Keratinocyte (primary cell): ENCODE measurements around the gene SUN1. TPM values are rescaled to one million over a fixed set of nuclear protein-coding genes. Genes with fewer than 3 reads are reported as not detected.
"Not testable (repeated sequence)": the region's sequence is repeated elsewhere in the genome, so short reads cannot be mapped to it uniquely, and the experiment has no call there.

Experiments used
- DNase-seq: peaks from one replicate; pipeline ENCODE4 v3.0.0-alpha.2; 2011; ENCODE audit warnings: low read depth, missing footprints, low spot score
- FAIRE-seq: peaks from 2 replicates; lab custom pipeline; 2011; peaks lifted over from hg19 to GRCh38; lab: Jason Lieb, UNC
- H2AFZ ChIP-seq: 2 replicates; pipeline ENCODE4 v1.6.0; 2012; ENCODE audit warnings: low read length, control low read depth, inconsistent platforms; ENCODE audit not compliant: control insufficient read depth
- H3K27ac ChIP-seq: 2 replicates; pipeline ENCODE4 v1.5.1; 2011; ENCODE audit warnings: low read length; ENCODE audit not compliant: control insufficient read depth, insufficient read depth
- H3K27me3 ChIP-seq: 3 replicates; pipeline ENCODE4 v1.6.0; 2011; ENCODE audit warnings: low read length; ENCODE audit not compliant: control insufficient read depth, insufficient read depth; ENCODE audit errors: extremely low read depth
- H3K36me3 ChIP-seq, 2 experiments: 2 replicates in 1 of 2; 3 replicates in 1 of 2; pipeline ENCODE4 v1.5.1; 2011; ENCODE audit warnings: low read length in 2 of 2, mild to moderate bottlenecking in 1 of 2; ENCODE audit not compliant: control insufficient read depth in 2 of 2, insufficient read depth in 2 of 2; ENCODE audit errors: extremely low read depth in 1 of 2
- H3K4me1 ChIP-seq: 3 replicates; pipeline ENCODE4 v1.5.1; 2011; ENCODE audit warnings: low read length; ENCODE audit not compliant: control insufficient read depth, insufficient read depth; ENCODE audit errors: extremely low read depth
- H3K4me2 ChIP-seq: 3 replicates; pipeline ENCODE4 v1.6.0; 2011; ENCODE audit warnings: low read depth, low read length; ENCODE audit not compliant: control insufficient read depth, insufficient read depth; ENCODE audit errors: extremely low read depth
- H3K4me3 ChIP-seq, 3 experiments: fragments of 200-600 bp in 1 of 3; sonication (generic) in 1 of 3; 2 replicates in 2 of 3; 3 replicates in 1 of 3; pipeline ENCODE4 v1.5.1; 2011 to 2016; ENCODE audit warnings: low read length in 3 of 3, mild to moderate bottlenecking in 3 of 3, control low read depth in 2 of 3, inconsistent platforms in 1 of 3, low read depth in 1 of 3, mixed read lengths in 1 of 3, mixed run types in 1 of 3, moderate library complexity in 1 of 3; ENCODE audit not compliant: control insufficient read depth in 2 of 3, insufficient read depth in 2 of 3; ENCODE audit errors: extremely low read depth in 1 of 3
- H3K79me2 ChIP-seq: 2 replicates; pipeline ENCODE4 v1.6.0; 2012; ENCODE audit warnings: low read length; ENCODE audit not compliant: control insufficient read depth, insufficient read depth
- H3K9ac ChIP-seq: 3 replicates; pipeline ENCODE4 v1.6.0; 2011; ENCODE audit warnings: low read length; ENCODE audit not compliant: control insufficient read depth, insufficient read depth; ENCODE audit errors: extremely low read depth
- H3K9me1 ChIP-seq: 3 replicates; pipeline ENCODE4 v1.6.0; 2011; ENCODE audit warnings: low read length; ENCODE audit not compliant: control insufficient read depth, insufficient read depth; ENCODE audit errors: extremely low read depth
- H3K9me3 ChIP-seq: 2 replicates; pipeline ENCODE4 v1.5.1; 2012; ENCODE audit warnings: low read depth, low read length; ENCODE audit not compliant: control insufficient read depth
- H4K20me1 ChIP-seq: 3 replicates; pipeline ENCODE4 v1.6.0; 2011; ENCODE audit warnings: low read length; ENCODE audit not compliant: control insufficient read depth, insufficient read depth; ENCODE audit errors: extremely low read depth
- CTCF ChIP-seq, 3 experiments: IDR thresholded peaks in 1 of 3; conservative IDR thresholded peaks in 1 of 3; optimal IDR thresholded peaks in 1 of 3; 2 replicates in 2 of 3; 3 replicates in 1 of 3; pipeline versions ENCODE3 to v1.5.1; 2011; ENCODE audit warnings: low read length in 3 of 3, mild to moderate bottlenecking in 3 of 3, moderate library complexity in 2 of 3, control low read depth in 1 of 3, inconsistent platforms in 1 of 3; ENCODE audit not compliant: insufficient read depth in 2 of 3; ENCODE audit errors: extremely low read depth in 1 of 3
- EZH2 ChIP-seq: IDR thresholded peaks from one replicate; pipeline ENCODE4 v1.6.1; 2012; ENCODE audit warnings: inconsistent platforms, mild to moderate bottlenecking, low read length, moderate library complexity
- dilution Hi-C: fragments of 300-500 bp; cut with MboI; formaldehyde crosslinking; loops from one replicate; pipeline ENCODE4 v1.7.0; 2020; ENCODE audit warnings: low sequenced_read_pairs; ENCODE audit not compliant: extremely low pct_ligation_motif_present
- polyA plus RNA-seq, 5 experiments: library from polyadenylated mRNA; depleted of rRNA in 3 of 5; stranded (reverse) in 3 of 5; stranded (forward) in 1 of 5; unstranded in 1 of 5; fragments of >200 nt; gene quantifications; 1 replicate in 1 of 5; 2 replicates in 3 of 5; 3 replicates in 1 of 5; pipeline versions ENCODE4 v1.2.1 to v1.2.3, GENCODE V29; 2011 to 2012; ENCODE audit warnings: missing spikeins in 2 of 5, low read depth in 1 of 5, low replicate concordance in 1 of 5

SUN1 gene
- polyA plus RNA-seq, 1 donor (not counting 4 experiments of a cell fraction or from before 2014, with no cell fraction given): 166 TPM

- dilution Hi-C loops, H3K9me3 ChIP-seq, DNase-seq, H3K4me1 ChIP-seq, H4K20me1 ChIP-seq, H3K9me1 ChIP-seq, H3K79me2 ChIP-seq, H3K27ac ChIP-seq, FAIRE-seq, H2AFZ ChIP-seq, H3K9ac ChIP-seq, H3K36me3 ChIP-seq: not testable (repeated sequence)
- TF ChIP-seq CTCF (optimal IDR thresholded peaks at IDR 0.05 in 1 of 3, IDR thresholded peaks at IDR 0.05 in 1 of 3, conservative IDR thresholded peaks at IDR 0.05 in 1 of 3; ENCODE audit: extremely low read depth in 1 of 3, insufficient read depth in 2 of 3, low read length in 3 of 3): peak; percentile 57 to 95 (median 93)
- Histone ChIP-seq H3K27me3 (peaks cover 19% of the 10 kb centered on the region), H3K4me2 (peak overlapping the region; percentile 45), H3K4me3 (peak overlapping the region in 1 of 3 experiments; percentile 14)
Observed at GRCh38 chr7:908591-909357, 76.5 kb downstream of the SUN1 start.

- DNase-seq (no peak), FAIRE-seq (no peak)
- H3K36me3 ChIP-seq: no peaks in the 10 kb centered on the region
- H3K79me2 ChIP-seq: no peaks in the 10 kb centered on the region
- H3K9ac ChIP-seq: no peak overlapping the region
- H3K27ac ChIP-seq: no peak overlapping the region
- H3K4me2 ChIP-seq: peak overlapping the region; percentile 37
- H3K4me3 ChIP-seq: no peak overlapping the region
- H3K9me3 ChIP-seq: no peaks in the 10 kb centered on the region
- H2AFZ ChIP-seq: no peak overlapping the region
- peaks cover 10% of the 10 kb centered on the region for H3K27me3 ChIP-seq
- dilution Hi-C loops: no loop called here
- TF ChIP-seq CTCF (optimal IDR thresholded peaks at IDR 0.05 in 1 of 3, IDR thresholded peaks at IDR 0.05 in 1 of 3, conservative IDR thresholded peaks at IDR 0.05 in 1 of 3; ENCODE audit: extremely low read depth in 1 of 3, insufficient read depth in 2 of 3, low read length in 3 of 3): no peak
- TF ChIP-seq EZH2: no peak
- peaks cover 10% of the 10 kb centered on the region for H3K4me1 ChIP-seq
- H4K20me1 ChIP-seq: no peaks in the 10 kb centered on the region
- H3K9me1 ChIP-seq: no peaks in the 10 kb centered on the region
Observed at GRCh38 chr7:909358-910329, 77.4 kb downstream of the SUN1 start.
